Panc1 (cell line): ENCODE measurements around the gene PTP4A2. TPM values are rescaled to one million over a fixed set of nuclear protein-coding genes. Genes with fewer than 3 reads are reported as not detected.

Experiments
- ATAC-seq: fragments of 200-7000 bp; cut with Tn5 transposase; 2 replicates; pipeline ENCODE4 v1.9.1; 2020; ENCODE audit warnings: mild to moderate bottlenecking, moderate library complexity
- BruUV-seq: library from RNA; stranded (reverse); fragments of 400-500 nt; replicated peaks from 2 replicates; lab custom pipeline; 2021; lab: Mats Ljungman, UMichigan
- CTCF ChIA-PET: fragments of 300-600 bp; sonication (Branson Sonifier 250); formaldehyde crosslinking; loops from one replicate; lab custom pipeline; 2022; ENCODE audit warnings: antibody characterized with exemption; lab: Charles Lee
- POLR2A ChIA-PET: fragments of 300-600 bp; sonication (Branson Sonifier 250); formaldehyde crosslinking; loops from one replicate; lab custom pipeline; 2022; ENCODE audit warnings: antibody characterized with exemption; lab: Charles Lee
- DNase-seq: peaks from one replicate; pipeline ENCODE4 v3.0.0-alpha.2; 2010; ENCODE audit warnings: low read depth, low spot score
- H3K27ac ChIP-seq: 2 replicates; pipeline ENCODE4 v1.5.1; 2011; ENCODE audit warnings: mild to moderate bottlenecking, low read length, inconsistent platforms
- H3K27me3 ChIP-seq: fragments of 200-500 bp; sonication (Bioruptor generic); 2 replicates; pipeline ENCODE4 v1.6.0; 2014; ENCODE audit warnings: low read length, inconsistent platforms; ENCODE audit not compliant: control insufficient read depth, insufficient read depth
- H3K36me3 ChIP-seq: fragments of 200-500 bp; sonication (Bioruptor generic); 2 replicates; pipeline ENCODE4 v1.5.1; 2014; ENCODE audit warnings: inconsistent platforms, mild to moderate bottlenecking, low read length, moderate library complexity; ENCODE audit not compliant: control insufficient read depth, insufficient read depth
- H3K4me1 ChIP-seq: 2 replicates; pipeline ENCODE4 v1.5.1; 2011; ENCODE audit warnings: inconsistent platforms, mild to moderate bottlenecking, low read length, moderate library complexity; ENCODE audit not compliant: control insufficient read depth, insufficient read depth
- H3K4me3 ChIP-seq, 2 experiments: 2 replicates each; pipeline ENCODE4 v1.5.1; 2011 to 2012; ENCODE audit warnings: low read depth in 2 of 2, low read length in 2 of 2, mild to moderate bottlenecking in 2 of 2, inconsistent platforms in 1 of 2, moderate library complexity in 1 of 2
- H3K9me3 ChIP-seq: fragments of 200-500 bp; sonication (Bioruptor generic); 2 replicates; pipeline ENCODE4 v1.5.1; 2014; ENCODE audit warnings: low read depth, mild to moderate bottlenecking, inconsistent platforms, low read length, moderate library complexity; ENCODE audit not compliant: control insufficient read depth, insufficient read depth
- CTCF ChIP-seq: fragments of 450-650 bp; IDR thresholded peaks from 2 replicates; pipeline ENCODE4 v1.5.1; 2017; ENCODE audit warnings: mild to moderate bottlenecking
- POLR2AphosphoS5 ChIP-seq: IDR thresholded peaks from 2 replicates; pipeline ENCODE4 v1.6.1; 2012; ENCODE audit warnings: mild to moderate bottlenecking, low read depth, low read length, moderate library complexity
- REST ChIP-seq, 2 experiments: IDR thresholded peaks; 2 replicates each; pipeline ENCODE4 v1.6.1; 2011 to 2012; ENCODE audit warnings: low read depth in 2 of 2, control low read depth in 1 of 2, low read length in 1 of 2, mild to moderate bottlenecking in 1 of 2, moderate library complexity in 1 of 2; ENCODE audit not compliant: insufficient read depth in 1 of 2
- SIN3A ChIP-seq: IDR thresholded peaks from 2 replicates; pipeline ENCODE4 v1.6.1; 2012; ENCODE audit warnings: low read depth, mild to moderate bottlenecking, low read length, moderate library complexity, borderline replicate concordance; ENCODE audit not compliant: insufficient read depth
- TCF7L2 ChIP-seq: IDR thresholded peaks from 2 replicates; pipeline ENCODE4 v1.6.1; 2011; ENCODE audit warnings: mild to moderate bottlenecking, low read depth, low read length, inconsistent platforms
- in situ Hi-C: cut with HindIII; loops from 2 replicates; pipeline ENCODE4 v1.10.0; 2016; ENCODE audit warnings: low sequenced_read_pairs, low pct_unique_long_range_greater_than_20kb
- intact Hi-C: fragments of 100-400 bp; cut with micrococcal nuclease; formaldehyde crosslinking; loops from one replicate; pipeline ENCODE4 v1.10.0; 2022; ENCODE audit not compliant: unreplicated experiment
- total RNA-seq: library from RNA; stranded (reverse); gene quantifications from one replicate; pipeline ENCODE4 v1.2.1, GENCODE V29; 2021; ENCODE audit not compliant: unreplicated experiment

Gene PTP4A2
- total RNA-seq, 1 experiment from 2014 or later, result 559 TPM

GRCh38 chr1:31970873-31971272, 32.7 kb upstream of the PTP4A2 start:
- Histone ChIP-seq H3K27me3 (no peaks in the 10 kb centered on the region), H3K9me3 (no peaks in the 10 kb centered on the region), H3K4me3 (no peak overlapping the region), H3K27ac (no peak overlapping the region), H3K4me1 (no peaks in the 10 kb centered on the region), H3K36me3 (no peaks in the 10 kb centered on the region)
- ChIA-PET POLR2A (no interaction called here), CTCF (no interaction called here)
- TF ChIP-seq REST (IDR thresholded peaks at IDR 0.05; ENCODE audit: insufficient read depth in 1 of 2, low read depth in 2 of 2, low read length in 1 of 2), result no peak
- TF ChIP-seq SIN3A, result no peak
- intact Hi-C loops (no loop called here), in situ Hi-C loops (no loop called here)
- no TSS peak for BruUV-seq
- no peak for ATAC-seq
- no peak for DNase-seq

- POLR2A ChIA-PET, result interaction anchor here (0.7 kb wide), 2 partner anchors 97 to 102 kb away, joined by 3 to 4 read pairs; no protein-coding TSS in a partner anchor
- in situ Hi-C loops, result no loop called here
Observed at GRCh38 chr1:31961536-31961935, 23.4 kb upstream of the PTP4A2 start.

More at GRCh38 chr1:31961536-31961935, 23.4 kb upstream of the PTP4A2 start:
- H3K27ac ChIP-seq, result peak overlapping the region; percentile 67
- intact Hi-C loops, result no loop called here
- peaks cover 16% of the 10 kb centered on the region for H3K4me1 ChIP-seq
- no peaks in the 10 kb centered on the region for H3K36me3 ChIP-seq
- no peaks in the 10 kb centered on the region for H3K27me3 ChIP-seq
- ATAC-seq (no peak), DNase-seq (no peak)
- H3K4me3 ChIP-seq, result no peak overlapping the region
- H3K9me3 ChIP-seq, result no peaks in the 10 kb centered on the region
- CTCF ChIA-PET, result interaction anchor here (1.1 kb wide), 1 partner anchor 21 kb away, joined by 4 read pairs; no protein-coding TSS in a partner anchor
- BruUV-seq, result no TSS peak
- TF ChIP-seq REST (IDR thresholded peaks at IDR 0.05; ENCODE audit: insufficient read depth in 1 of 2, low read depth in 2 of 2, low read length in 1 of 2), result no peak
- TF ChIP-seq TCF7L2, result no peak
- no peak for TF ChIP-seq POLR2AphosphoS5
- no peak for TF ChIP-seq CTCF
- no peak for TF ChIP-seq SIN3A
